GM19397 (cell line): ENCODE measurements around the gene FER1L5.

Experiments used
- ATAC-seq: cut with Tn5 transposase; IDR thresholded peaks from one replicate; pipeline ENCODE4 v1.9.1; 2021; ENCODE audit warnings: mild to moderate bottlenecking, moderate library complexity; ENCODE audit not compliant: unreplicated experiment

FER1L5 gene

GRCh38 chr2:96739076-96739632 is 96.6 kb downstream of the FER1L5 start:
- no peak for ATAC-seq

- peak; percentile 99 for ATAC-seq
These were observed 97.3 kb downstream of the FER1L5 start, which contains the start of gene LMAN2L for GRCh38 chr2:96739633-96740428. TSS of gene LMAN2L (minus strand) at chr2:96740064. CDS start at chr2:96740040, 24 bp downstream.

- ATAC-seq: no peak
These were observed 104.6 kb downstream of the FER1L5 start for GRCh38 chr2:96747061-96747617.

GRCh38 chr2:96751800-96752199 is 109.2 kb downstream of the FER1L5 start:
- ATAC-seq: no peak

GRCh38 chr2:96753661-96754282 is 111.2 kb downstream of the FER1L5 start:
- no peak for ATAC-seq

GRCh38 chr2:96754317-96754716 is 111.8 kb downstream of the FER1L5 start:
- no peak for ATAC-seq
